ENCODE results near the gene PTPRD.

DNA sequence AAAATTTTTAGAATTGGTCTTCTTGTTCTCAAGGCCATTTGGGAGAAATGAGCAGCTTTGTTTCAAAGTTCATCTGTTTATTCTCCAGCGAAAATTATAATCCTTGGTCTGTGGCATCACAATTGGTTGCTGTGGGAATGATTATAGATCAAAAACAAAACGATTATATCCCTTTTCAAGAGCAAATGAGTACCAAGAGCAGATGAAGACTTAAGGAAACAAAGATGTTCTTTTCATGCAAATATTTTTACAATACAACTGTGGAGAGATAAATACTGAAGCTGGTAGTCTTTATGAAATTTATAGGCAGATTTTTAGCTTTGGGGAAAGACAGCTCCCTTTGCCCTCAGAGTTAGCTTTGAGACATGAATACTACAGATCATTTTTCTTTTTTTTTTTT lies 2192.4 kb downstream of the PTPRD start:
- TF ChIP-seq, protein P1, sequence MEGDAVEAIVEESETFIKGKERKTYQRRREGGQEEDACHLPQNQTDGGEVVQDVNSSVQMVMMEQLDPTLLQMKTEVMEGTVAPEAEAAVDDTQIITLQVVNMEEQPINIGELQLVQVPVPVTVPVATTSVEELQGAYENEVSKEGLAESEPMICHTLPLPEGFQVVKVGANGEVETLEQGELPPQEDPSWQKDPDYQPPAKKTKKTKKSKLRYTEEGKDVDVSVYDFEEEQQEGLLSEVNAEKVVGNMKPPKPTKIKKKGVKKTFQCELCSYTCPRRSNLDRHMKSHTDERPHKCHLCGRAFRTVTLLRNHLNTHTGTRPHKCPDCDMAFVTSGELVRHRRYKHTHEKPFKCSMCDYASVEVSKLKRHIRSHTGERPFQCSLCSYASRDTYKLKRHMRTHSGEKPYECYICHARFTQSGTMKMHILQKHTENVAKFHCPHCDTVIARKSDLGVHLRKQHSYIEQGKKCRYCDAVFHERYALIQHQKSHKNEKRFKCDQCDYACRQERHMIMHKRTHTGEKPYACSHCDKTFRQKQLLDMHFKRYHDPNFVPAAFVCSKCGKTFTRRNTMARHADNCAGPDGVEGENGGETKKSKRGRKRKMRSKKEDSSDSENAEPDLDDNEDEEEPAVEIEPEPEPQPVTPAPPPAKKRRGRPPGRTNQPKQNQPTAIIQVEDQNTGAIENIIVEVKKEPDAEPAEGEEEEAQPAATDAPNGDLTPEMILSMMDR (IDR thresholded peaks at IDR 0.05), result no peak
- TF ChIP-seq POLR2A (IDR thresholded peaks at IDR 0.05), result no peak

Measured in thyroid gland (tissue), 4 donors.